ENCODE measurements around the gene KRTAP5-8. TPM values are rescaled to one million over a fixed set of nuclear protein-coding genes. Genes with fewer than 3 reads are reported as not detected.
A peak's percentile ranks its signal among the peaks of the same experiment; 100 is the strongest.

The KRTAP5-8 gene
- total RNA-seq, 2 donors from 2014 or later: 0.35 TPM; not detected in 1

DNA sequence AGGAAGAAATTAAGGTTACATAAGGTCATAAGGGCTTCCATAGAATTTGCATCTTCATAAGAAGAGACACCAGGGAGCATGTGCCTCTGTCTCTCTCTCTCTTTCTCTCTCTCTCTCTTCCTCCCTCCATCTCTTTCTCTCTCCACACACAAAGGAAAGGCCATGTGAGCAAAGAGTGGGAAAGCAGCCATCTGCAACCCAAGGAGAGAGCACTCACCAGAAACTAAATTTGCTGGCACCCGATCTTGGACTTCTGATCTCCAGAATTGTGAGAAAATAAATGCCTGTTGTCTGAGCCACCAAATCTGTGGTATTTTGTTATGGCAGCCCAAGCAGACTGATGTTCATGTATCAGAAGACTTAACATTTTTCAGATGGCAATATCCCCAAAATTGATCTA is 21.2 kb downstream of the KRTAP5-8 start:
- no peaks in the 10 kb centered on the region for H3K36me3 ChIP-seq
- no peak for DNase-seq
- TF ChIP-seq, protein P1, sequence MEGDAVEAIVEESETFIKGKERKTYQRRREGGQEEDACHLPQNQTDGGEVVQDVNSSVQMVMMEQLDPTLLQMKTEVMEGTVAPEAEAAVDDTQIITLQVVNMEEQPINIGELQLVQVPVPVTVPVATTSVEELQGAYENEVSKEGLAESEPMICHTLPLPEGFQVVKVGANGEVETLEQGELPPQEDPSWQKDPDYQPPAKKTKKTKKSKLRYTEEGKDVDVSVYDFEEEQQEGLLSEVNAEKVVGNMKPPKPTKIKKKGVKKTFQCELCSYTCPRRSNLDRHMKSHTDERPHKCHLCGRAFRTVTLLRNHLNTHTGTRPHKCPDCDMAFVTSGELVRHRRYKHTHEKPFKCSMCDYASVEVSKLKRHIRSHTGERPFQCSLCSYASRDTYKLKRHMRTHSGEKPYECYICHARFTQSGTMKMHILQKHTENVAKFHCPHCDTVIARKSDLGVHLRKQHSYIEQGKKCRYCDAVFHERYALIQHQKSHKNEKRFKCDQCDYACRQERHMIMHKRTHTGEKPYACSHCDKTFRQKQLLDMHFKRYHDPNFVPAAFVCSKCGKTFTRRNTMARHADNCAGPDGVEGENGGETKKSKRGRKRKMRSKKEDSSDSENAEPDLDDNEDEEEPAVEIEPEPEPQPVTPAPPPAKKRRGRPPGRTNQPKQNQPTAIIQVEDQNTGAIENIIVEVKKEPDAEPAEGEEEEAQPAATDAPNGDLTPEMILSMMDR (IDR thresholded peaks at IDR 0.05): no peak
- intact Hi-C loops (cut with DNase I): no loop called here
- H3K9me3 ChIP-seq: no peaks in the 10 kb centered on the region
- H3K27ac ChIP-seq: no peak overlapping the region
- no peak overlapping the region for H3K9ac ChIP-seq (ENCODE audit: low read depth in 2 of 2, low read length in 2 of 2)
- H3K4me1 ChIP-seq: no peaks in the 10 kb centered on the region
- no peaks in the 10 kb centered on the region for H3K27me3 ChIP-seq
- no peak overlapping the region for H3K4me3 ChIP-seq

GRCh38 chr11:71562120-71562519 is 24.3 kb downstream of the KRTAP5-8 start:
- no peak overlapping the region for H3K4me3 ChIP-seq
- H3K27me3 ChIP-seq: no peaks in the 10 kb centered on the region
- intact Hi-C loops (cut with DNase I): no loop called here
- H3K9ac ChIP-seq (ENCODE audit: low read depth in 2 of 2, low read length in 2 of 2): no peak overlapping the region
- TF ChIP-seq, protein P1 (IDR thresholded peaks at IDR 0.05): no peak
- H3K27ac ChIP-seq: no peak overlapping the region
- no peak for DNase-seq
- no peaks in the 10 kb centered on the region for H3K36me3 ChIP-seq
- H3K9me3 ChIP-seq: no peaks in the 10 kb centered on the region
- no peaks in the 10 kb centered on the region for H3K4me1 ChIP-seq

- Histone ChIP-seq H3K4me1 (no peaks in the 10 kb centered on the region), H3K9me3 (no peaks in the 10 kb centered on the region), H3K36me3 (no peaks in the 10 kb centered on the region), H3K4me3 (no peak overlapping the region), H3K9ac (ENCODE audit: low read depth in 2 of 2, low read length in 2 of 2) (no peak overlapping the region), H3K27ac (no peak overlapping the region), H3K27me3 (no peaks in the 10 kb centered on the region)
- intact Hi-C loops (cut with DNase I): no loop called here
- peak; percentile 25 for DNase-seq
- TF ChIP-seq, protein P1 (IDR thresholded peaks at IDR 0.05): peak; percentile 40
These were observed 25.6 kb downstream of the KRTAP5-8 start for GRCh38 chr11:71563406-71563805.

GRCh38 chr11:71564430-71564829 is 26.6 kb downstream of the KRTAP5-8 start:
- Histone ChIP-seq H3K9ac (ENCODE audit: low read depth in 2 of 2, low read length in 2 of 2) (no peak overlapping the region), H3K27ac (no peak overlapping the region), H3K36me3 (no peaks in the 10 kb centered on the region), H3K9me3 (no peaks in the 10 kb centered on the region), H3K4me1 (no peaks in the 10 kb centered on the region), H3K4me3 (no peak overlapping the region), H3K27me3 (no peaks in the 10 kb centered on the region)
- intact Hi-C loops (cut with DNase I): no loop called here
- TF ChIP-seq, protein P1 (IDR thresholded peaks at IDR 0.05): no peak
- no peak for DNase-seq

GRCh38 chr11:71565263-71565662 is 27.4 kb downstream of the KRTAP5-8 start, which contains the start of gene KRTAP5-10:
KRTAP5-10 (plus strand) TSS chr11:71565563; CDS start chr11:71565588, 25 bp downstream.
- Histone ChIP-seq H3K27me3 (no peaks in the 10 kb centered on the region), H3K4me3 (no peak within 1 kb of the TSS), H3K9me3 (no peaks in the 10 kb centered on the region), H3K9ac (ENCODE audit: low read depth in 2 of 2, low read length in 2 of 2) (no peak within 1 kb of the TSS), H3K4me1 (no peaks in the 10 kb centered on the region), H3K36me3 (no peaks in the 10 kb centered on the region), H3K27ac (no peak within 1 kb of the TSS)
- intact Hi-C loops (cut with DNase I): no loop called here
- TF ChIP-seq, protein P1 (IDR thresholded peaks at IDR 0.05): no peak
- no peak for DNase-seq
